GM23338 (cell line): ENCODE results near the gene PMVK. TPM values are rescaled to one million over a fixed set of nuclear protein-coding genes. Genes with fewer than 3 reads are reported as not detected.

Source experiments
- ATAC-seq: fragments of 200-7000 bp; cut with Tn5 transposase; 3 replicates; pipeline ENCODE4 v1.9.1; 2020
- DNase-seq: peaks from one replicate; pipeline ENCODE4 v3.0.0-alpha.2; 2015; ENCODE audit warnings: low spot score
- H2AFZ ChIP-seq: fragments of 200-600 bp; sonication (generic); 2 replicates; pipeline ENCODE4 v1.8.0; 2016; ENCODE audit warnings: antibody characterized with exemption, mild to moderate bottlenecking, moderate library complexity
- H3F3A ChIP-seq: fragments of 200-600 bp; sonication (generic); replicated peaks from 2 replicates; pipeline ENCODE4 v1.8.0; 2017; ENCODE audit warnings: antibody characterized with exemption, mixed run types, low read depth
- H3K27ac ChIP-seq: fragments of 200-600 bp; sonication (generic); 2 replicates; pipeline ENCODE4 v1.6.1; 2016; ENCODE audit warnings: low read depth
- H3K27me3 ChIP-seq: fragments of 200-600 bp; sonication (generic); 2 replicates; pipeline ENCODE4 v1.8.0; 2016; ENCODE audit warnings: mild to moderate bottlenecking, mixed run types, moderate library complexity; ENCODE audit not compliant: insufficient read depth
- H3K36me3 ChIP-seq: fragments of 200-600 bp; sonication (generic); 2 replicates; pipeline ENCODE4 v1.8.0; 2016; ENCODE audit warnings: mild to moderate bottlenecking; ENCODE audit not compliant: insufficient read depth
- H3K4me1 ChIP-seq: fragments of 200-600 bp; sonication (generic); 2 replicates; pipeline ENCODE4 v1.8.0; 2016; ENCODE audit warnings: mild to moderate bottlenecking, moderate library complexity; ENCODE audit not compliant: insufficient read depth
- H3K4me2 ChIP-seq: fragments of 200-600 bp; sonication (generic); 2 replicates; pipeline ENCODE4 v1.7.1; 2017; ENCODE audit warnings: mixed run types
- H3K4me3 ChIP-seq: fragments of 200-600 bp; sonication (generic); 2 replicates; pipeline ENCODE4 v1.6.1; 2016; ENCODE audit warnings: mixed run types
- H3K79me2 ChIP-seq: fragments of 200-600 bp; sonication (generic); replicated peaks from 2 replicates; pipeline ENCODE4 v1.8.0; 2017; ENCODE audit warnings: mild to moderate bottlenecking; ENCODE audit not compliant: insufficient read depth
- H3K9me2 ChIP-seq: fragments of 200-600 bp; sonication (generic); 2 replicates; pipeline ENCODE4 v1.8.0; 2017; ENCODE audit not compliant: insufficient read depth
- H4K20me1 ChIP-seq: fragments of 200-600 bp; sonication (generic); replicated peaks from 2 replicates; pipeline ENCODE4 v1.8.0; 2017; ENCODE audit warnings: mild to moderate bottlenecking; ENCODE audit not compliant: insufficient read depth
- H3K27ac Mint-ChIP-seq: 2 replicates; pipeline ENCODE4 v1.8.0; 2020; ENCODE audit warnings: inconsistent platforms, mild to moderate bottlenecking, moderate library complexity, mixed read lengths
- H3K27me3 Mint-ChIP-seq: 3 replicates; pipeline ENCODE4 v1.8.0; 2022; ENCODE audit warnings: low read depth, mild to moderate bottlenecking, moderate library complexity, mixed read lengths, inconsistent platforms; ENCODE audit not compliant: insufficient read depth, poor library complexity
- H3K36me3 Mint-ChIP-seq: 3 replicates; pipeline ENCODE4 v1.8.0; 2021; ENCODE audit warnings: low read depth, mild to moderate bottlenecking, inconsistent platforms, moderate library complexity, mixed read lengths
- H3K4me1 Mint-ChIP-seq: 3 replicates; pipeline ENCODE4 v1.8.0; 2020; ENCODE audit warnings: mild to moderate bottlenecking, inconsistent platforms, mixed read lengths
- H3K4me3 Mint-ChIP-seq: 3 replicates; pipeline ENCODE4 v1.8.0; 2021; ENCODE audit warnings: moderate library complexity, mild to moderate bottlenecking, inconsistent platforms, mixed read lengths
- H3K9me3 Mint-ChIP-seq: 3 replicates; pipeline ENCODE4 v1.8.0; 2020; ENCODE audit warnings: moderate library complexity, mild to moderate bottlenecking, inconsistent platforms, mixed read lengths
- CREB1 ChIP-seq: fragments of 250-450 bp; sonication (Bioruptor Pico); IDR thresholded peaks from 2 replicates; pipeline ENCODE4 v1.5.0; 2020; ENCODE audit warnings: low read depth, mild to moderate bottlenecking, moderate library complexity
- EZH2 ChIP-seq: fragments of 200-600 bp; sonication (generic); IDR thresholded peaks from one replicate; pipeline ENCODE4 v1.8.0; 2017; ENCODE audit warnings: antibody characterized with exemption, mild to moderate bottlenecking, low read depth; ENCODE audit not compliant: unreplicated experiment
- EZH2phosphoT487 ChIP-seq: fragments of 200-600 bp; sonication (generic); IDR thresholded peaks from one replicate; pipeline ENCODE4 v1.8.1; 2018; ENCODE audit warnings: antibody characterized with exemption; ENCODE audit not compliant: unreplicated experiment
- JUNB ChIP-seq: IDR thresholded peaks from one replicate; pipeline ENCODE4 v1.6.1; 2016; ENCODE audit warnings: antibody characterized with exemption; ENCODE audit not compliant: unreplicated experiment
- NANOG ChIP-seq: IDR thresholded peaks from 2 replicates; pipeline ENCODE4 v1.6.1; 2016; ENCODE audit warnings: antibody characterized with exemption, borderline replicate concordance
- POLR2AphosphoS5 ChIP-seq: IDR thresholded peaks from 2 replicates; pipeline ENCODE4 v1.6.1; 2016; ENCODE audit warnings: antibody characterized with exemption, low read depth
- REST ChIP-seq: IDR thresholded peaks from one replicate; pipeline ENCODE4 v1.6.1; 2018; ENCODE audit warnings: antibody characterized with exemption; ENCODE audit not compliant: unreplicated experiment
- STAT1 ChIP-seq: IDR thresholded peaks from one replicate; pipeline ENCODE4 v1.6.1; 2016; ENCODE audit warnings: antibody characterized with exemption; ENCODE audit not compliant: unreplicated experiment
- ZNF114 ChIP-seq: fragments of 250-450 bp; sonication (Bioruptor Pico); IDR thresholded peaks from 2 replicates; pipeline ENCODE4 v1.5.0; 2020; ENCODE audit warnings: mild to moderate bottlenecking, moderate library complexity
- ZNF331 ChIP-seq: fragments of 250-450 bp; sonication (Bioruptor Pico); IDR thresholded peaks from 2 replicates; pipeline ENCODE4 v1.5.0; 2020; ENCODE audit warnings: low read depth, mild to moderate bottlenecking, moderate library complexity
- polyA plus RNA-seq: library from polyadenylated mRNA; unstranded; fragments of >200 nt; fragmentation: Nextera tagmentation; extraction: Ambion mirVana; gene quantifications from 2 replicates; pipeline ENCODE4 v1.2.1, GENCODE V29; 2016
- total RNA-seq: library from RNA; depleted of rRNA; stranded (reverse); fragments of >200 nt; shearing (Covaris generic); gene quantifications from 2 replicates; pipeline ENCODE4 v1.2.3, GENCODE V29; 2014
- TF ChIP-seq, protein P1 (sequence below): IDR thresholded peaks from 2 replicates; pipeline ENCODE4 v1.6.1; 2016; ENCODE audit warnings: antibody characterized with exemption
- TF ChIP-seq, protein P2 (sequence below), 2 experiments: fragments of 200-600 bp in 1 of 2; sonication (generic) in 1 of 2; conservative IDR thresholded peaks; 2 replicates each; pipeline versions ENCODE4 v1.5.1 to v1.6.1; 2016 to 2017; ENCODE audit warnings: antibody characterized with exemption in 2 of 2, low read depth in 2 of 2, mild to moderate bottlenecking in 2 of 2, moderate library complexity in 1 of 2

Gene PMVK
- total and polyA plus RNA-seq, 2 experiments from 2014 or later, result 8.1 to 25.0 TPM

GRCh38 chr1:154941333-154942013 is 5.0 kb upstream of the PMVK start (continued):
- TF ChIP-seq ZNF331, result no peak
- no peak for TF ChIP-seq REST
- no peak for TF ChIP-seq JUNB
- TF ChIP-seq EZH2phosphoT487, result no peak

DNA sequence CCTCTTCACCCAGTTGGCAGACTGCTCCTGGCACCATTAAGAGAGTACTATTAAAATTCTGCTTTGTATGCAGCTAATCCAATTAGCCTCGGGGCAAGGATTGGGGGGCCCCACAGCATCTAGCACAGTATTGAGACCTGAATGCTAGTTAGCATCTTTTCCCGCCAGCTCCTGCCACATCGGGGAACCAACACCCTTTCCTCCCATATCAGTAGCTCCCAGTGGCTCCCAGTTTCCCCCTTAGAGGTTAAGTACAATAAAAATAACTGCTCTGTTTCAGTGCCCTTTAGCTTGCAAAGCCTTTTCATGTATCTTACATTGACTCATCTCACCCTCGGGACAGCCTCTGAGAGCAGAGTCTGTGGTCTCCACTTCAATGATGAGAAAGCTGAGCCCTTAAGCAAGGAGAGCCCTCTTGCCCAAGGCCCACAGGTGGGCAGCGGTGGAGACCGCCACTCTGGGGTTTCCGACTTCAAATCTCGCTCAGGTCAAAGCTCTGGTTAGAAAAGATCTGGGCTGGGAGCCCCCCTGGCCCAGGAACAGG is 4.2 kb upstream of the PMVK start:
- Histone ChIP-seq H3K27ac (no peak overlapping the region), H3F3A (peaks cover 10% of the 10 kb centered on the region), H3K4me1 (peaks cover 18% of the 10 kb centered on the region), H3K79me2 (no peaks in the 10 kb centered on the region; the same call in 1 of the 2 replicates), H3K4me3 (no peak overlapping the region), H3K27me3 (no peaks in the 10 kb centered on the region; the same call in 1 of the 2 replicates), H3K36me3 (no peaks in the 10 kb centered on the region), H4K20me1 (no peaks in the 10 kb centered on the region), H3K9me2 (no peaks in the 10 kb centered on the region; the same call in 1 of the 2 replicates), H3K4me2 (no peak overlapping the region), H2AFZ (no peak overlapping the region)
- Mint-ChIP-seq H3K4me1 (peaks cover 32% of the 10 kb centered on the region), H3K27me3 (peaks cover 24% of the 10 kb centered on the region), H3K9me3 (peaks cover 3% of the 10 kb centered on the region; the same call in 1 of the 3 replicates), H3K4me3 (no peak overlapping the region; the same call in 2 of the 3 replicates), H3K36me3 (no peaks in the 10 kb centered on the region; the same call in 2 of the 3 replicates), H3K27ac (no peak overlapping the region)
- ATAC-seq, result no peak
- DNase-seq, result no peak
- TF ChIP-seq STAT1, result no peak
- TF ChIP-seq, protein P1, sequence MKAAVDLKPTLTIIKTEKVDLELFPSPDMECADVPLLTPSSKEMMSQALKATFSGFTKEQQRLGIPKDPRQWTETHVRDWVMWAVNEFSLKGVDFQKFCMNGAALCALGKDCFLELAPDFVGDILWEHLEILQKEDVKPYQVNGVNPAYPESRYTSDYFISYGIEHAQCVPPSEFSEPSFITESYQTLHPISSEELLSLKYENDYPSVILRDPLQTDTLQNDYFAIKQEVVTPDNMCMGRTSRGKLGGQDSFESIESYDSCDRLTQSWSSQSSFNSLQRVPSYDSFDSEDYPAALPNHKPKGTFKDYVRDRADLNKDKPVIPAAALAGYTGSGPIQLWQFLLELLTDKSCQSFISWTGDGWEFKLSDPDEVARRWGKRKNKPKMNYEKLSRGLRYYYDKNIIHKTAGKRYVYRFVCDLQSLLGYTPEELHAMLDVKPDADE, result no peak
- no peak for TF ChIP-seq REST
- TF ChIP-seq EZH2, result no peak
- no peak for TF ChIP-seq ZNF114 (CRISPR knock-in tag)
- TF ChIP-seq EZH2phosphoT487, result no peak
- TF ChIP-seq NANOG, result no peak
- TF ChIP-seq ZNF331, result no peak
- TF ChIP-seq CREB1 (CRISPR knock-in tag), result no peak
- TF ChIP-seq, protein P2, sequence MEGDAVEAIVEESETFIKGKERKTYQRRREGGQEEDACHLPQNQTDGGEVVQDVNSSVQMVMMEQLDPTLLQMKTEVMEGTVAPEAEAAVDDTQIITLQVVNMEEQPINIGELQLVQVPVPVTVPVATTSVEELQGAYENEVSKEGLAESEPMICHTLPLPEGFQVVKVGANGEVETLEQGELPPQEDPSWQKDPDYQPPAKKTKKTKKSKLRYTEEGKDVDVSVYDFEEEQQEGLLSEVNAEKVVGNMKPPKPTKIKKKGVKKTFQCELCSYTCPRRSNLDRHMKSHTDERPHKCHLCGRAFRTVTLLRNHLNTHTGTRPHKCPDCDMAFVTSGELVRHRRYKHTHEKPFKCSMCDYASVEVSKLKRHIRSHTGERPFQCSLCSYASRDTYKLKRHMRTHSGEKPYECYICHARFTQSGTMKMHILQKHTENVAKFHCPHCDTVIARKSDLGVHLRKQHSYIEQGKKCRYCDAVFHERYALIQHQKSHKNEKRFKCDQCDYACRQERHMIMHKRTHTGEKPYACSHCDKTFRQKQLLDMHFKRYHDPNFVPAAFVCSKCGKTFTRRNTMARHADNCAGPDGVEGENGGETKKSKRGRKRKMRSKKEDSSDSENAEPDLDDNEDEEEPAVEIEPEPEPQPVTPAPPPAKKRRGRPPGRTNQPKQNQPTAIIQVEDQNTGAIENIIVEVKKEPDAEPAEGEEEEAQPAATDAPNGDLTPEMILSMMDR (conservative IDR thresholded peaks at IDR 0.05; ENCODE audit: low read depth in 2 of 2), result no peak
- no peak for TF ChIP-seq POLR2AphosphoS5
